Measurements from ENCODE around the gene PAQR3.

DNA sequence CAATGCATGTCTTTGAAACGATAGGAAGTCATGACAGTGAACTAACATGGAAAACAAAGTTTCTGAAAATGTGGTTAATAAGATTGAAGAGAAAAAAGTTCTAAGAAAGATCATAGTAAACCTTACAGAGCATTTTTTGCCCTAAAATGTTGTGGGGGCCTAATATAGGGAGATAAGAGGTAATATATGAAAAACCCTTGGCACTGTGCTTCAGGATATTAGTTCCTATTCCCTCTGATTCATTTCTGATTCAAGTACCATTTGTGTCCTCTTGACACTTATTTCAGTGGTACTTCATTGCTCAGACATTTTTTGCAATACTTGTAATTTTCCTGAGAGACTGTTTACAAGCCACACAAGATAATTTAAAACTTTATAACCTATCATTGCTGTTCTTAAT is 35.1 kb downstream of the PAQR3 start:
- no peak for TF ChIP-seq POLR2AphosphoS5 (IDR thresholded peaks at IDR 0.05; ENCODE audit: borderline replicate concordance, low read depth, low read length)
- no peak for TF ChIP-seq EZH2 (IDR thresholded peaks at IDR 0.05)

Data from SK-N-MC (cell line).